Parathyroid adenoma (tissue), 2 donors: ENCODE results near the gene PAK6.

Experiments
- H2AFZ ChIP-seq: fragments of 300-600 bp; sonication (generic); one replicate; pipeline ENCODE4 v1.7.0; 2017; ENCODE audit warnings: antibody characterized with exemption, mild to moderate bottlenecking
- H3K27ac ChIP-seq: fragments of 300-600 bp; sonication (generic); one replicate; pipeline ENCODE4 v1.7.0; 2017
- H3K27me3 ChIP-seq: fragments of 300-600 bp; sonication (generic); one replicate; pipeline ENCODE4 v1.7.0; 2017; ENCODE audit warnings: low read length; ENCODE audit not compliant: control insufficient read depth, insufficient read depth
- H3K36me3 ChIP-seq: fragments of 300-600 bp; sonication (generic); one replicate; pipeline ENCODE4 v1.7.0; 2017; ENCODE audit warnings: low read length; ENCODE audit not compliant: control insufficient read depth, insufficient read depth
- H3K4me1 ChIP-seq: fragments of 300-600 bp; sonication (generic); one replicate; pipeline ENCODE4 v1.7.0; 2017; ENCODE audit warnings: control low read depth
- H3K4me2 ChIP-seq: fragments of 300-600 bp; sonication (generic); one replicate; pipeline ENCODE4 v1.7.0; 2017; ENCODE audit warnings: low read length
- H3K4me3 ChIP-seq: fragments of 300-600 bp; sonication (generic); one replicate; pipeline ENCODE4 v1.7.0; 2017; ENCODE audit warnings: low read depth, low read length
- H3K79me2 ChIP-seq: fragments of 300-600 bp; sonication (generic); one replicate; pipeline ENCODE4 v1.7.0; 2017; ENCODE audit warnings: control low read depth
- H3K9ac ChIP-seq: fragments of 300-600 bp; sonication (generic); one replicate; pipeline ENCODE4 v1.7.0; 2017; ENCODE audit warnings: mild to moderate bottlenecking
- H3K9me3 ChIP-seq: fragments of 300-600 bp; sonication (generic); one replicate; pipeline ENCODE4 v1.7.0; 2017; ENCODE audit warnings: low read length; ENCODE audit not compliant: control insufficient read depth
- CTCF ChIP-seq: fragments of 300-600 bp; sonication (generic); IDR thresholded peaks from one replicate; pipeline ENCODE4 v1.7.0; 2017; ENCODE audit warnings: antibody characterized with exemption, mild to moderate bottlenecking
- donor health status: primary hyperparathyroidism.

PAK6 gene

DNA sequence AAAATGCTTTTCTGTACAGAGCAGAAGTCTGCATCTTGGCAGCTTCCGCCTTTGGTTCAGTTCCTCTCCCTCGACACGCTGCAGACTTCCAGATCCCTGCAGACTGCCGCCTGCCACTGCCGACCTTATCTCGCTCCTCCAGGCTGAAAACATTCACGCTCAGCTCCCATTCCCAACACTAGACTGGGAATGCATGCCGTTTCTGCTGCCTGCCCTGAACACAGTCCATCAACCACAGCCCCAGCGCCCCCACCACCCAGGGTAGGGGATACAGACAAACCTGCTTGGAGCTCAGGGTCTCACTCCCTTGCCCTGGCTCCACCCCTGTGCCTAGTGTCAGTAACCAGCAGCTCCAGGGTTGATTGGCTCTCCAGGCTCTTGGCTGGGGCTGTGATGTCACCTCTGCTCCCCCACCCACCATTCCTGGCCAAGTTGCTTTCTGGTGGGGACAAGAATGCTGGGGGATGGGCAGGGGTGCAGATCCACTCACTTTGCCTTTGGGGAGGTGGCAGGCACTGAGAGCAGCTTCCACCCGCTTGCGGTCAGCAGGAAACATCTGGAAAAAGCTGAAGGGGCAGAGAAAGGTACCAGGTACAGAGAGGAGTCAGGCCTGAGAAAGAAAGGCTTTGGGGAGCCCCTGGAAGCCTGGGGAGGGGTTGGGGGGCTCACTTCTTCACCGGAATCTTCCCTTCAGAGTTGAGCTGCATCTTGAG, 62.8 kb downstream of the PAK6 start:
- Histone ChIP-seq H3K9me3 (no peaks in the 10 kb centered on the region), H3K4me3 (no peak overlapping the region), H3K9ac (no peak overlapping the region), H2AFZ (no peak overlapping the region), H3K4me1 (no peaks in the 10 kb centered on the region), H3K27ac (no peak overlapping the region), H3K4me2 (no peak overlapping the region), H3K79me2 (no peaks in the 10 kb centered on the region), H3K27me3 (no peaks in the 10 kb centered on the region), H3K36me3 (no peaks in the 10 kb centered on the region)
- no peak for TF ChIP-seq CTCF

DNA sequence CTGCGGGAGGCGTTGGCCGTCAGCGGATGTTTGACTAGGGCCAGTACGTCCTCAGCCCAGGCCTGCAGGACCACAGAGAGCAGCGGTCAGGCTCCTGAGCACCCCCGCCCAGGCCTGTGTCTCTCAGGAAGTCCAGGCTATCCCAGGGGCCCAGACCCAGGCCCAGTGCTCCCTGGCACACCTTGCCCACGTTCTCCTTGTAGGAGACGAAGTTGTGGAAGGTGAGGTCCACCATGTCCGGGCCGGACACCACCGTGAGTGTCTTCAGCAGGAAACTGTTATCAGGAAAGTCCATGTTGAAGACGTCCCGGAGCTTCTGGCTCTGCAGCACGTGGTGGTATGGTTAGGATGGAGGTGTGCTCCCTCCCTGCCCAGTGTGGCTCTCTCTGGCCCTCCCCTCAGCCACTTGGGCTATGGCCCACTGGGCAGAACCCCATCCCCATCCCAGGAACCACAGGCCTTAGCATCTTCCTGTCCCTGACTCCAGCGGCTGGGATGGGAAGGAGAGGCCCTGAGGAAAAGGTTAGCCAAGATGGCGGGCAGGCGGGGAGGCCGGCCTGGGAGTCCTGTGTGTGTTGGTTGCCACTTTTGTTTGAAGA, 63.5 kb downstream of the PAK6 start:
- Histone ChIP-seq H3K4me2 (no peak overlapping the region), H3K9ac (no peak overlapping the region), H3K36me3 (no peaks in the 10 kb centered on the region), H3K27ac (no peak overlapping the region), H3K4me1 (no peaks in the 10 kb centered on the region), H3K27me3 (no peaks in the 10 kb centered on the region), H3K9me3 (no peaks in the 10 kb centered on the region), H3K4me3 (no peak overlapping the region), H2AFZ (no peak overlapping the region), H3K79me2 (no peaks in the 10 kb centered on the region)
- TF ChIP-seq CTCF, result no peak

DNA sequence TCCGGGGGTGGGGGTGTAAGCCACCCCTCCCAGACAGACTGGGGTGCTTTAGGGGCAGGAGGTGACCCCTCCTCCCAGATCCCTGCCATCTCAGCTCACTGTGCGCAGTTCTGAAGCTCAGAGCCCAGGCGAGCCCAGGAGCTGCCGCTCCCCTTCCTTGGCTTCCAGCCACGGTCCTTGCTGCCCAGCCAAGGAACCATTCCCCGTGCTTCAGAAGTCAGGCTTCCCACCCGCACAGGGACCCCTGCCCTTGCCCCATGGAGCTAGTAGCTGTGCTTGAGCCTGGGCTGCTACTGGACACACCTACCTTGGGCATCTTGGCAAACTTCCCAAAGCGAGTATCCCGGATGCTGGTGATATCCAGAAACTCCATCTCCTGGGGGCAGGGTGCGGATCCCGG, 64.1 kb downstream of the PAK6 start:
- TF ChIP-seq CTCF, result no peak
- Histone ChIP-seq H3K27ac (no peak overlapping the region), H3K4me2 (no peak overlapping the region), H3K4me3 (no peak overlapping the region), H3K36me3 (no peaks in the 10 kb centered on the region), H3K9me3 (no peaks in the 10 kb centered on the region), H3K9ac (no peak overlapping the region), H3K4me1 (no peaks in the 10 kb centered on the region), H2AFZ (no peak overlapping the region), H3K79me2 (no peaks in the 10 kb centered on the region), H3K27me3 (no peaks in the 10 kb centered on the region)

- TF ChIP-seq CTCF, result no peak
- Histone ChIP-seq H3K36me3 (no peaks in the 10 kb centered on the region), H3K27me3 (no peaks in the 10 kb centered on the region), H3K9ac (no peak overlapping the region), H3K79me2 (no peaks in the 10 kb centered on the region), H3K27ac (no peak overlapping the region), H3K9me3 (no peaks in the 10 kb centered on the region), H3K4me2 (no peak overlapping the region), H3K4me1 (no peaks in the 10 kb centered on the region), H3K4me3 (no peak overlapping the region), H2AFZ (no peak overlapping the region)
Measured at GRCh38 chr15:40303576-40303975, 64.7 kb downstream of the PAK6 start.

DNA sequence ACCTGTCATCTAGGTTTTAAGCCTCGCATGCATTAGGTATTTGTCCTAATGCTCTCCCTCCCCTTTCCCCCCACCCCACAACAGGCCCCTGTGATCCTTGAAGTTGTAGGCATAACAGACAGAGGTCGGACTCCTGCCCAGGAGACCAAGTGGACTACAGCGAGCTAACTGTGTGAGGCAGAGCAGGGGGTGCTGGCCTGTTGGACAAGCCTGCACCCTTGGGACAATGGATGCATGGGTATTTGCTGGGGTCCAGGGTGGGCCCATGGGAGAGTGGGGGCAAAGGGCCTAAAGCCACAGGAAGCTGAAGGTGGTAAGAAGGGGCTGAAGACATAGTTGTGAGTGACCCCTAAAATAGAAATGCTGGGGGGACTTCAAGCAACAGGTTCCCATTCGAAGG, 66.4 kb downstream of the PAK6 start:
- Histone ChIP-seq H3K4me3 (no peak overlapping the region), H3K36me3 (no peaks in the 10 kb centered on the region), H3K27ac (no peak overlapping the region), H3K4me2 (no peak overlapping the region), H3K9ac (no peak overlapping the region), H3K9me3 (no peaks in the 10 kb centered on the region), H2AFZ (no peak overlapping the region), H3K27me3 (no peaks in the 10 kb centered on the region), H3K4me1 (no peaks in the 10 kb centered on the region), H3K79me2 (no peaks in the 10 kb centered on the region)
- no peak for TF ChIP-seq CTCF
